NCI-H2227 (cell line): ENCODE results near the gene TRAPPC10.

Experiments
- DNase-seq: peaks from one replicate; lab custom pipeline; 2025; ENCODE audit not compliant: unreplicated experiment; lab: John Stamatoyannopoulos, UW

TRAPPC10 gene

GRCh38 chr21:44003307-44003966 lies 8.7 kb upstream of the TRAPPC10 start:
- DNase-seq, result no peak

GRCh38 chr21:44005071-44005470 lies 7.0 kb upstream of the TRAPPC10 start:
- no peak for DNase-seq

- no peak for DNase-seq
Observed at GRCh38 chr21:44005593-44005992, 6.5 kb upstream of the TRAPPC10 start.

- no peak for DNase-seq
Observed at GRCh38 chr21:44006017-44006619, 6.0 kb upstream of the TRAPPC10 start.

- no peak for DNase-seq
Observed at GRCh38 chr21:44006656-44007055, 5.5 kb upstream of the TRAPPC10 start.

- peak; percentile 28 for DNase-seq
Observed at GRCh38 chr21:44010429-44010828, 1.7 kb upstream of the TRAPPC10 start.

GRCh38 chr21:44011123-44011522 lies 986 bp upstream of the TRAPPC10 start:
- no peak for DNase-seq

GRCh38 chr21:44012474-44013379 lies 618 bp downstream of the TRAPPC10 start:
- peak; percentile 74 for DNase-seq

- DNase-seq, result peak; percentile 30
Observed at GRCh38 chr21:44013380-44014088, 1.4 kb downstream of the TRAPPC10 start.

- no peak for DNase-seq
Observed at GRCh38 chr21:44017601-44018000, 5.5 kb downstream of the TRAPPC10 start.

- no peak for DNase-seq
Observed at GRCh38 chr21:44018127-44018526, 6.0 kb downstream of the TRAPPC10 start.

GRCh38 chr21:44018813-44019567 lies 6.9 kb downstream of the TRAPPC10 start:
- no peak for DNase-seq

GRCh38 chr21:44019568-44019958 lies 7.5 kb downstream of the TRAPPC10 start:
- DNase-seq, result no peak

GRCh38 chr21:44020551-44020950 lies 8.4 kb downstream of the TRAPPC10 start:
- no peak for DNase-seq

- no peak for DNase-seq
Observed at GRCh38 chr21:44021064-44021463, 9.0 kb downstream of the TRAPPC10 start.

GRCh38 chr21:44024257-44024656 lies 12.1 kb downstream of the TRAPPC10 start:
- DNase-seq, result no peak

GRCh38 chr21:44024887-44025353 lies 12.8 kb downstream of the TRAPPC10 start:
- no peak for DNase-seq

- no peak for DNase-seq
Observed at GRCh38 chr21:44027607-44028286, 15.6 kb downstream of the TRAPPC10 start.

- no peak for DNase-seq
Observed at GRCh38 chr21:44028287-44028659, 16.2 kb downstream of the TRAPPC10 start.
